Tibial artery (tissue), 4 donors: ENCODE measurements around the gene COLEC11.

Experiments
- DNase-seq, 2 donors: peaks; one replicate each; pipeline ENCODE4 v3.0.0-alpha.2; 2019
- H3K27ac ChIP-seq, 2 donors: fragments of 200-600 bp; sonication (generic) in 1 of 2; 1 replicate in 1 of 2; 2 replicates in 1 of 2; pipeline ENCODE4 v1.5.1; 2018 to 2019; ENCODE audit warnings: mild to moderate bottlenecking in 1 of 2
- H3K27me3 ChIP-seq, 2 donors: fragments of 200-600 bp; sonication (generic) in 1 of 2; one replicate each; pipeline versions ENCODE4 v1.5.1 to v1.6.0; 2016 to 2019
- H3K36me3 ChIP-seq, 3 donors: fragments of 200-600 bp; sonication (generic) in 2 of 3; one replicate each; pipeline ENCODE4 v1.5.1; 2016 to 2019; ENCODE audit warnings: mild to moderate bottlenecking in 2 of 3
- H3K4me1 ChIP-seq, 4 donors: fragments of 200-600 bp; sonication (generic) in 2 of 4; 1 replicate in 3 of 4; 2 replicates in 1 of 4; pipeline ENCODE4 v1.5.1; 2016 to 2019
- H3K4me3 ChIP-seq, 2 donors: fragments of 200-600 bp; sonication (generic) in 1 of 2; 1 replicate in 1 of 2; 2 replicates in 1 of 2; pipeline ENCODE4 v1.5.1; 2018 to 2019; ENCODE audit warnings: mild to moderate bottlenecking in 2 of 2
- H3K9me3 ChIP-seq, 3 donors: fragments of 200-600 bp; sonication (generic) in 1 of 3; one replicate each; pipeline ENCODE4 v1.5.1; 2016 to 2019
- CTCF ChIP-seq, 2 experiments: fragments of 200-600 bp in 1 of 2; fragments of 450-650 bp in 1 of 2; IDR thresholded peaks; one replicate each; pipeline ENCODE4 v1.5.1; 2017 to 2019; ENCODE audit warnings: antibody characterized with exemption in 2 of 2, mild to moderate bottlenecking in 1 of 2, moderate library complexity in 1 of 2
- intact Hi-C: fragments of 100-400 bp; cut with DNase I; formaldehyde crosslinking; loops from one replicate; pipeline ENCODE4 v1.15.0; 2023; ENCODE audit warnings: low total_unique reads

Gene COLEC11

GRCh38 chr2:3662239-3662638 lies 67.3 kb downstream of the COLEC11 start:
- intact Hi-C loops: no loop called here
- no peaks in the 10 kb centered on the region for H3K27me3 ChIP-seq

GRCh38 chr2:3664118-3664517 lies 69.2 kb downstream of the COLEC11 start:
- H3K27me3 ChIP-seq: no peaks in the 10 kb centered on the region
- intact Hi-C loops: no loop called here

More at GRCh38 chr2:3662239-3662638, 67.3 kb downstream of the COLEC11 start:
- peak in 1 of 2 donors; percentile 10 for DNase-seq
- no peak overlapping the region for H3K27ac ChIP-seq
- H3K4me1 ChIP-seq: peaks cover 0 to 6% (median 2%) of the 10 kb centered on the region in 4 donors
- TF ChIP-seq CTCF (IDR thresholded peaks at IDR 0.05): no peak
- H3K4me3 ChIP-seq: no peak overlapping the region
- H3K9me3 ChIP-seq: no peaks in the 10 kb centered on the region
- no peaks in the 10 kb centered on the region for H3K36me3 ChIP-seq

GRCh38 chr2:3664925-3665324 lies 70.0 kb downstream of the COLEC11 start:
- DNase-seq: peak; percentile 3 to 15
- Histone ChIP-seq H3K27me3 (no peaks in the 10 kb centered on the region), H3K36me3 (no peaks in the 10 kb centered on the region), H3K9me3 (no peaks in the 10 kb centered on the region), H3K4me1 (no peaks in the 10 kb centered on the region), H3K27ac (no peak overlapping the region), H3K4me3 (no peak overlapping the region)
- intact Hi-C loops: no loop called here
- no peak for TF ChIP-seq CTCF (IDR thresholded peaks at IDR 0.05)

More at GRCh38 chr2:3664118-3664517, 69.2 kb downstream of the COLEC11 start:
- TF ChIP-seq CTCF (IDR thresholded peaks at IDR 0.05): no peak
- Histone ChIP-seq H3K9me3 (no peaks in the 10 kb centered on the region), H3K36me3 (no peaks in the 10 kb centered on the region), H3K4me1 (peaks cover 0 to 3% (median under 1%) of the 10 kb centered on the region in 4 donors), H3K27ac (no peak overlapping the region), H3K4me3 (no peak overlapping the region)
- DNase-seq: no peak

- peak; percentile 10 to 28 for DNase-seq
- no peak for TF ChIP-seq CTCF (IDR thresholded peaks at IDR 0.05)
- Histone ChIP-seq H3K4me3 (no peak overlapping the region), H3K4me1 (no peaks in the 10 kb centered on the region), H3K36me3 (no peaks in the 10 kb centered on the region), H3K27me3 (no peaks in the 10 kb centered on the region), H3K27ac (no peak overlapping the region), H3K9me3 (no peaks in the 10 kb centered on the region)
- intact Hi-C loops: no loop called here
Observed at GRCh38 chr2:3665886-3666612, 71.1 kb downstream of the COLEC11 start.

GRCh38 chr2:3666613-3666975 lies 71.7 kb downstream of the COLEC11 start:
- TF ChIP-seq CTCF (IDR thresholded peaks at IDR 0.05): no peak
- intact Hi-C loops: no loop called here
- H3K27me3 ChIP-seq: no peaks in the 10 kb centered on the region
- H3K9me3 ChIP-seq: no peaks in the 10 kb centered on the region
- no peaks in the 10 kb centered on the region for H3K4me1 ChIP-seq
- no peak overlapping the region for H3K27ac ChIP-seq
- H3K36me3 ChIP-seq: no peaks in the 10 kb centered on the region
- no peak overlapping the region for H3K4me3 ChIP-seq
- DNase-seq: peak; percentile 7 to 38
